Gastroesophageal sphincter (tissue), 3 donors: Measurements from ENCODE around the gene KIF1A.

ENCODE experiments used
- POLR2AphosphoS5 ChIP-seq: sonication (generic); formaldehyde crosslinking; IDR thresholded peaks from one replicate; pipeline ENCODE4 v1.6.1; 2017; ENCODE audit warnings: antibody characterized with exemption
- TF ChIP-seq, protein P1 (sequence below), 4 experiments: fragments of 200-600 bp in 2 of 4; fragments of 450-650 bp in 2 of 4; sonication (generic) in 1 of 4; IDR thresholded peaks; one replicate each; pipeline ENCODE4 v1.5.1; 2017 to 2019; ENCODE audit warnings: antibody characterized with exemption in 4 of 4, mild to moderate bottlenecking in 2 of 4, moderate library complexity in 2 of 4

DNA sequence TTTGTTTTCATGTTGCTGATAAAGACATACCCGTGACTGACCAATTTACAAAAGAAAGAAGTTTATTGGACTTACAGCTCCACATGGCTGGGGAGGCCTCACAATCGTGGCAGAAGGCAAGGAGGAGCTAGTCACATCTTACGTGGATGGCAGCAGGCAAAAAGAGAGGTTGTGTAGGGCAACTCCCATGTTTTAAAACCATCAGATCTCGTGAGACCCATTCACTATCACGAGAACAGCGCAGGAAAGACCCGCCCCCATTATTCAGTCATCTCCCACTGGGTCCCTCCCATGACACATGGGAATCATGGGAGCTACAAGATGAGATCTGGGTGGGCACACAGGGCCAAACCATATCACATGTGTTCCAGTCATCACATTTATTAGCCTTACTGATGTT, 111.6 kb downstream of the KIF1A start:
- TF ChIP-seq, protein P1, sequence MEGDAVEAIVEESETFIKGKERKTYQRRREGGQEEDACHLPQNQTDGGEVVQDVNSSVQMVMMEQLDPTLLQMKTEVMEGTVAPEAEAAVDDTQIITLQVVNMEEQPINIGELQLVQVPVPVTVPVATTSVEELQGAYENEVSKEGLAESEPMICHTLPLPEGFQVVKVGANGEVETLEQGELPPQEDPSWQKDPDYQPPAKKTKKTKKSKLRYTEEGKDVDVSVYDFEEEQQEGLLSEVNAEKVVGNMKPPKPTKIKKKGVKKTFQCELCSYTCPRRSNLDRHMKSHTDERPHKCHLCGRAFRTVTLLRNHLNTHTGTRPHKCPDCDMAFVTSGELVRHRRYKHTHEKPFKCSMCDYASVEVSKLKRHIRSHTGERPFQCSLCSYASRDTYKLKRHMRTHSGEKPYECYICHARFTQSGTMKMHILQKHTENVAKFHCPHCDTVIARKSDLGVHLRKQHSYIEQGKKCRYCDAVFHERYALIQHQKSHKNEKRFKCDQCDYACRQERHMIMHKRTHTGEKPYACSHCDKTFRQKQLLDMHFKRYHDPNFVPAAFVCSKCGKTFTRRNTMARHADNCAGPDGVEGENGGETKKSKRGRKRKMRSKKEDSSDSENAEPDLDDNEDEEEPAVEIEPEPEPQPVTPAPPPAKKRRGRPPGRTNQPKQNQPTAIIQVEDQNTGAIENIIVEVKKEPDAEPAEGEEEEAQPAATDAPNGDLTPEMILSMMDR (IDR thresholded peaks at IDR 0.05) = no peak
- TF ChIP-seq POLR2AphosphoS5 = no peak
